Left lung (tissue), 10 donors: ENCODE measurements around the gene CMBL. TPM values are rescaled to one million over a fixed set of nuclear protein-coding genes. Genes with fewer than 3 reads are reported as not detected.

Source experiments
- ATAC-seq: fragments of 200-7000 bp; cut with Tn5 transposase; one replicate; pipeline ENCODE4 v1.9.1; 2020; ENCODE audit warnings: moderate library complexity
- DNase-seq, 4 donors: peaks; one replicate each; pipeline ENCODE4 v3.0.0-alpha.2; 2013 to 2020
- H3K27ac ChIP-seq, 2 donors: fragments of 200-600 bp; sonication (generic) in 1 of 2; one replicate each; pipeline versions ENCODE4 v1.5.0 to v1.8.0; 2020 to 2021
- H3K27me3 ChIP-seq, 2 donors: fragments of 200-600 bp; sonication (generic) in 1 of 2; one replicate each; pipeline versions ENCODE4 v1.5.0 to v1.8.0; 2020 to 2021
- H3K36me3 ChIP-seq, 2 donors: fragments of 200-600 bp; sonication (generic) in 1 of 2; one replicate each; pipeline versions ENCODE4 v1.5.0 to v1.8.0; 2020 to 2021
- H3K4me1 ChIP-seq, 2 donors: fragments of 200-600 bp; one replicate each; pipeline ENCODE4 v1.8.0; 2021
- H3K4me3 ChIP-seq, 2 donors: fragments of 200-600 bp; sonication (generic) in 1 of 2; one replicate each; pipeline versions ENCODE4 v1.5.0 to v1.8.0; 2020 to 2021; ENCODE audit warnings: mild to moderate bottlenecking in 1 of 2
- H3K9me3 ChIP-seq, 2 donors: fragments of 200-600 bp; sonication (generic) in 1 of 2; one replicate each; pipeline versions ENCODE4 v1.5.0 to v1.8.0; 2020 to 2021
- CTCF ChIP-seq, 2 donors: fragments of 200-600 bp; sonication (generic) in 1 of 2; IDR thresholded peaks; one replicate each; pipeline versions ENCODE4 v1.5.0 to v1.8.0; 2021; ENCODE audit warnings: antibody characterized with exemption in 2 of 2
- intact Hi-C, 2 donors: fragments of 100-400 bp; cut with DNase I; formaldehyde crosslinking; loops; one replicate each; pipeline versions ENCODE4 v1.11.2 to v1.14.2; 2022
- polyA plus RNA-seq, 6 donors: library from polyadenylated mRNA; unstranded; fragments of 120-200 nt; gene quantifications; one replicate each; pipeline ENCODE4 v1.2.1, GENCODE V29; 2013; ENCODE audit not compliant: insufficient read length in 6 of 6
- total RNA-seq, 2 donors: library from RNA; stranded (reverse); fragmentation: NEBNext Ultra II Directional; extraction: Animal tissue kit (Norgen Biotek cat#: 25700); gene quantifications; one replicate each; pipeline ENCODE4 v1.2.1, GENCODE V29; 2021
- donor health status: DM: no; HTN: yes; CAD: no.
- donor health status: DM: no; HTN: no; CAD: no.

CMBL gene
- total and polyA plus RNA-seq, 8 donors = 17.3 to 26.9 (median 22.5) TPM

- no peaks in the 10 kb centered on the region for H3K4me1 ChIP-seq
- ATAC-seq = no peak
- no peak overlapping the region for H3K27ac ChIP-seq
- no peak overlapping the region for H3K4me3 ChIP-seq
- peaks cover 0 to 5% of the 10 kb centered on the region in 2 donors for H3K9me3 ChIP-seq
- no peak for DNase-seq
- no peaks in the 10 kb centered on the region for H3K27me3 ChIP-seq
- TF ChIP-seq CTCF (IDR thresholded peaks at IDR 0.05) = no peak
- intact Hi-C loops = no loop called here
- H3K36me3 ChIP-seq = peaks cover 0 to 45% of the 10 kb centered on the region in 2 donors
Measured at GRCh38 chr5:10229306-10230048, 78.2 kb downstream of the CMBL start.

- peaks cover 0 to 42% of the 10 kb centered on the region in 2 donors for H3K36me3 ChIP-seq
- TF ChIP-seq CTCF (IDR thresholded peaks at IDR 0.05) = no peak
- intact Hi-C loops = no loop called here
- no peaks in the 10 kb centered on the region for H3K27me3 ChIP-seq
- H3K4me3 ChIP-seq = no peak overlapping the region
- ATAC-seq = no peak
- no peaks in the 10 kb centered on the region for H3K4me1 ChIP-seq
- DNase-seq = no peak
- peaks cover 0 to 7% of the 10 kb centered on the region in 2 donors for H3K9me3 ChIP-seq
- H3K27ac ChIP-seq = no peak overlapping the region
Measured at GRCh38 chr5:10228288-10228687, 79.4 kb downstream of the CMBL start.

Other genes starting within 250 kb of the CMBL start
- gene ATPSCKMT, start 58.0 kb downstream of the CMBL start, total RNA-seq = 10 to 100 TPM; 16.5 to 21.3 TPM
- 10 to 100 TPM; 19.1 to 22.2 (median 20.5) TPM for gene ATPSCKMT, start 58.0 kb downstream of the CMBL start, polyA plus RNA-seq
- gene CCT5, start 57.6 kb downstream of the CMBL start, total RNA-seq = 100 to 1,000 TPM; 127 to 219 TPM
- gene CCT5, start 57.6 kb downstream of the CMBL start, polyA plus RNA-seq = 100 to 1,000 TPM; 179 to 204 (median 197) TPM
- gene MARCHF6, start 45.8 kb upstream of the CMBL start, total RNA-seq = 100 to 1,000 TPM; 123 to 128 TPM
- gene MARCHF6, start 45.8 kb upstream of the CMBL start, polyA plus RNA-seq = 100 to 1,000 TPM; 156 to 188 (median 166) TPM
- gene ROPN1L, start 134.0 kb upstream of the CMBL start, total RNA-seq = 1 to 10 TPM in 1 of 2 donors, under 1 TPM in 1; 0.50 to 9.5 TPM
- 1 to 10 TPM; 1.6 to 8.2 (median 5.1) TPM for gene ROPN1L, start 134.0 kb upstream of the CMBL start, polyA plus RNA-seq